Bronchial epithelial cell (primary cell): Measurements from ENCODE around the gene CHCHD4. TPM values are rescaled to one million over a fixed set of nuclear protein-coding genes. Genes with fewer than 3 reads are reported as not detected.

Experiments used
- DNase-seq: peaks from one replicate; pipeline ENCODE4 v3.0.0-alpha.2; 2010; ENCODE audit warnings: low read depth
- FAIRE-seq: peaks from 2 replicates; lab custom pipeline; 2011; peaks lifted over from hg19 to GRCh38; lab: Jason Lieb, UNC
- H3K27me3 ChIP-seq: 2 replicates; pipeline ENCODE4 v1.5.1; 2011; ENCODE audit warnings: low read length; ENCODE audit not compliant: control insufficient read depth, insufficient read depth
- H3K36me3 ChIP-seq: 2 replicates; pipeline ENCODE4 v1.5.1; 2011; ENCODE audit warnings: low read length; ENCODE audit not compliant: control insufficient read depth, insufficient read depth
- H3K4me3 ChIP-seq: 2 replicates; pipeline ENCODE4 v1.5.1; 2011; ENCODE audit warnings: mild to moderate bottlenecking, low read depth, low read length, control low read depth
- total RNA-seq: library from RNA; depleted of rRNA; stranded (reverse); fragments of >200 nt; gene quantifications from 2 replicates; pipeline ENCODE4 v1.2.1, GENCODE V29; 2014
- TF ChIP-seq, protein P1 (sequence below): IDR thresholded peaks from 2 replicates; pipeline ENCODE4 v1.5.1; 2011; ENCODE audit warnings: mild to moderate bottlenecking, moderate library complexity, low read length, control low read depth, inconsistent platforms; ENCODE audit not compliant: insufficient read depth, severe bottlenecking

The CHCHD4 gene
- total RNA-seq, 1 donor from 2014 or later = 32.1 TPM

DNA sequence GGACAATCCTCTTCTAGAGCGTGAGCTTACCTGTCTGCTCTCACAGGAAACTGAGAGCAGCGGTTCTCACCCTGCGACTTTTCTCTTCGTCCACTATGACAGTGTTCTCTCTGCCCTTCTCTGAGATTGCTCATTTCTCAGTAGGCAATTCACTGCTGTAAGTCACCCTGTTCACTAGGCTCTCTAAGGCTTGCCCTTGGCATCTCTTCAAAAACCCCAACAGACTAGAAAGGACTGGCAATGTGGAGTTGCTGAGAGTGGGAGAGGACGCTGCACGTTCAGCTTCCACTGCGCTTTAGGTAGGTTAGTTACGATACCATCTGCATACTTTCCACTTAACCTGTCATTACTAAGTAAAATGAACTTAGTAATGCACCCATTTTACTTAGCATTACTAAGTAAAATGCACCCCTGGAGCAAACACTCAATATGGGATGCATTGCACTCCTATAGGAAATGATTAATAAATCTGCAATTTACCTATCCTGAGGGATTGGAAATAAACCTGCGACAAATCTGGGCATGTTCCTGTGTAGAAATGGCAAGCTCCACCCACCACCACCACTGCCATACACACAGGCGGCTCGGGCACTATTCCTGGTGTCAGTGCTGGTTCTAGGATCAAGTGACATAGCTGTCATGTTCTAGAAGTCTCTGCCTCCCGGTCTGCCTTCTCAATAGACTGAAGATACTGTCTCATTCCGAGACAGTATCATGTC is 32.3 kb upstream of the CHCHD4 start:
- DNase-seq (peak; percentile 91), FAIRE-seq (no peak)
- TF ChIP-seq, protein P1, sequence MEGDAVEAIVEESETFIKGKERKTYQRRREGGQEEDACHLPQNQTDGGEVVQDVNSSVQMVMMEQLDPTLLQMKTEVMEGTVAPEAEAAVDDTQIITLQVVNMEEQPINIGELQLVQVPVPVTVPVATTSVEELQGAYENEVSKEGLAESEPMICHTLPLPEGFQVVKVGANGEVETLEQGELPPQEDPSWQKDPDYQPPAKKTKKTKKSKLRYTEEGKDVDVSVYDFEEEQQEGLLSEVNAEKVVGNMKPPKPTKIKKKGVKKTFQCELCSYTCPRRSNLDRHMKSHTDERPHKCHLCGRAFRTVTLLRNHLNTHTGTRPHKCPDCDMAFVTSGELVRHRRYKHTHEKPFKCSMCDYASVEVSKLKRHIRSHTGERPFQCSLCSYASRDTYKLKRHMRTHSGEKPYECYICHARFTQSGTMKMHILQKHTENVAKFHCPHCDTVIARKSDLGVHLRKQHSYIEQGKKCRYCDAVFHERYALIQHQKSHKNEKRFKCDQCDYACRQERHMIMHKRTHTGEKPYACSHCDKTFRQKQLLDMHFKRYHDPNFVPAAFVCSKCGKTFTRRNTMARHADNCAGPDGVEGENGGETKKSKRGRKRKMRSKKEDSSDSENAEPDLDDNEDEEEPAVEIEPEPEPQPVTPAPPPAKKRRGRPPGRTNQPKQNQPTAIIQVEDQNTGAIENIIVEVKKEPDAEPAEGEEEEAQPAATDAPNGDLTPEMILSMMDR = no peak
- H3K4me3 ChIP-seq = no peak overlapping the region
- H3K27me3 ChIP-seq = no peaks in the 10 kb centered on the region
- peaks cover 28% of the 10 kb centered on the region for H3K36me3 ChIP-seq

- Histone ChIP-seq H3K36me3 (peaks cover 32% of the 10 kb centered on the region), H3K27me3 (no peaks in the 10 kb centered on the region), H3K4me3 (no peak overlapping the region)
- FAIRE-seq (no peak), DNase-seq (no peak)
- TF ChIP-seq, protein P1 = no peak
These were observed 31.5 kb upstream of the CHCHD4 start for GRCh38 chr3:14156201-14156600.

DNA sequence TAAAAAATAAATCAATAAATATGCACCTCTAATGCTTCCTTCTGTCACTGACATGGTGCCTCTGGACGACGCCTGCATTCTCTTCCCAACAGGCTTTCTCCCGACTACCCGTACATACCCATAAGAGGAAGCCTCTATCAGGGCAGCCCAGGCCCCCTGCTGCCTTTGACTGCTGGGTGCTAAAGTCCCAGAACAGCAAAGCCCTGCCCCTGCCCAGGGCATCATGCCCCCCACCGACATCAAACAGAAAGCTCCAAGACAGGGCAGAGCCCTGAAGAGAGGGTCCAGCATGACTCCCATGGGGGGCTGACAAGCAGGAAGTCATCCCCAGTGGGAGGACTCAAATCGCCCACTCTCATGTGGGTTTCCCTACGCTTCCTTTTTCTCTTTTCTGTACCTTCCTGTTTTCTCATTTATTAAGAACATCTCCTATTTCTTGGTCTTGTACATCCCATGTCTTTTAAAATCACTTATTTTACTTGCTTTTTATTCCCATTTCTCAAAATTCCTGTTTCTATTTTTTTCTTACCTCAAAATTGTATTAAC is 30.3 kb upstream of the CHCHD4 start:
- no peak for DNase-seq
- FAIRE-seq = no peak
- no peaks in the 10 kb centered on the region for H3K27me3 ChIP-seq
- H3K4me3 ChIP-seq = no peak overlapping the region
- H3K36me3 ChIP-seq = peaks cover 26% of the 10 kb centered on the region
- TF ChIP-seq, protein P1 = no peak

DNA sequence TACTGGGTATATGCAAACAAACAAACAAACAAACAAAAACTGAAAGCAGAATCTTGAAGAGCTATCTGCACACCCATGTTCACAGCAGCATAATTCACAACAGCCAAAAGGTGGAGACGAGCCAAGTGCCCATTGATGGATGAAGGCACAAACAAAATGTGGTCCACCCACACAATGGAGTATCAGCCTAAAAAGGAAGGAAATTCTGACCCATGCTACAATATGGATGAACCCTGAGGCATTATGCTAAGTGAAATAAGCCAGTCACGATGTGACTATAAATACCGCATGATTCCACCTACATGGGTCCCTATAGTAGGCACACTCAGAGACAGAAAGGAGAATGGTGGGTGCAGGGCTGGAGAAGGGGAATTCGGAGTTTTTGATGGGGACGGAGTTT is 29.6 kb upstream of the CHCHD4 start:
- Histone ChIP-seq H3K27me3 (no peaks in the 10 kb centered on the region), H3K4me3 (no peak overlapping the region), H3K36me3 (peaks cover 26% of the 10 kb centered on the region)
- TF ChIP-seq, protein P1 = no peak
- DNase-seq = no peak
- FAIRE-seq = no peak

DNA sequence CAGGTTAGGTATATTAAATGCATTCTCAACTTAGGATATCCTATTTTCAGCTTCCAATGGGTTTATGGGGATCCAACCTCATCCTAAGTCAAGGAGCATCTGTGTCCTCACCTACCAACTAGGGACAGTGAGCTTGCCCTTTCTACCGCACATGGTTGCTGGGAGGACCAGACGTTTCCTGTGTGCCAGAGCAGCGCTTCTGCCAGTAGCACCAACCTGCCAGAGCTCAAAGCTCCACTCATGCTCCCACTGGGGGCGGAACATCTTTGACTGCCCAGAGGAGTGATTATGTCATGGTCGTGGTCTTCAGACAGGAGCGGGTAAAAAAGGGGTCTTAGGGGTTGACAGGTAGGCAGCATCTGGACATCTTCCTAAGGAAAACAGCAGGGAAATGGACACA is 29.0 kb upstream of the CHCHD4 start:
- FAIRE-seq (no peak), DNase-seq (no peak)
- Histone ChIP-seq H3K27me3 (no peaks in the 10 kb centered on the region), H3K4me3 (no peak overlapping the region), H3K36me3 (peaks cover 25% of the 10 kb centered on the region)
- TF ChIP-seq, protein P1 = no peak

- Histone ChIP-seq H3K27me3 (no peaks in the 10 kb centered on the region), H3K36me3 (peaks cover 24% of the 10 kb centered on the region), H3K4me3 (no peak overlapping the region)
- FAIRE-seq (no peak), DNase-seq (no peak)
- TF ChIP-seq, protein P1 = no peak
These were observed 28.3 kb upstream of the CHCHD4 start for GRCh38 chr3:14152963-14153355.
